MCF 10A (cell line): ENCODE results near the gene SERPINE1. TPM values are rescaled to one million over a fixed set of nuclear protein-coding genes. Genes with fewer than 3 reads are reported as not detected.

Experiments
- BruUV-seq: library from RNA; stranded (reverse); fragments of 400-500 nt; replicated peaks from 2 replicates; lab custom pipeline; 2021; lab: Mats Ljungman, UMichigan
- CTCF ChIA-PET: fragments of 300-600 bp; sonication (Branson Sonifier 250); formaldehyde crosslinking; extraction: SDS; loops from one replicate; lab custom pipeline; 2021; ENCODE audit warnings: antibody characterized with exemption, inconsistent platforms; lab: Yijun Ruan, JAX
- POLR2A ChIA-PET: fragments of 300-600, 350-650 bp; sonication (Branson Sonifier 250); formaldehyde crosslinking; extraction: SDS; loops from one replicate; lab custom pipeline; 2020; ENCODE audit warnings: antibody characterized with exemption, inconsistent platforms; lab: Yijun Ruan, JAX
- DNase-seq: peaks from one replicate; pipeline ENCODE4 v3.0.0-alpha.2; 2018; ENCODE audit not compliant: unreplicated experiment
- H3K27ac Mint-ChIP-seq: one replicate; pipeline ENCODE4 v1.8.0; 2022; ENCODE audit warnings: mild to moderate bottlenecking, low read depth, mixed read lengths; ENCODE audit not compliant: unreplicated experiment
- H3K27me3 Mint-ChIP-seq: one replicate; pipeline ENCODE4 v1.8.0; 2022; ENCODE audit warnings: mixed read lengths; ENCODE audit not compliant: insufficient read depth, unreplicated experiment
- H3K36me3 Mint-ChIP-seq: one replicate; pipeline ENCODE4 v1.8.0; 2022; ENCODE audit warnings: mild to moderate bottlenecking, moderate library complexity, mixed read lengths; ENCODE audit not compliant: insufficient read depth, unreplicated experiment
- H3K4me1 Mint-ChIP-seq: one replicate; pipeline ENCODE4 v1.8.0; 2022; ENCODE audit warnings: mixed read lengths; ENCODE audit not compliant: insufficient read depth, unreplicated experiment
- H3K4me3 Mint-ChIP-seq: one replicate; pipeline ENCODE4 v1.8.0; 2022; ENCODE audit warnings: mild to moderate bottlenecking, moderate library complexity, mixed read lengths; ENCODE audit not compliant: unreplicated experiment
- H3K9me3 Mint-ChIP-seq: one replicate; pipeline ENCODE4 v1.8.0; 2022; ENCODE audit warnings: mixed read lengths; ENCODE audit not compliant: unreplicated experiment
- intact Hi-C: fragments of 100-400 bp; cut with micrococcal nuclease; formaldehyde crosslinking; loops from 2 replicates; pipeline ENCODE4 v1.14.1; 2022
- total RNA-seq: library from RNA; stranded (reverse); gene quantifications from 2 replicates; pipeline ENCODE4 v1.2.3, GENCODE V29; 2022
- TF ChIP-seq, protein P1 (sequence below): fragments of 200-600 bp; IDR thresholded peaks from one replicate; pipeline ENCODE4 v1.8.0; 2022; ENCODE audit warnings: antibody characterized with exemption, mild to moderate bottlenecking; ENCODE audit not compliant: unreplicated experiment

SERPINE1 gene
- total RNA-seq, 1 experiment from 2014 or later, result 80.6 TPM

DNA sequence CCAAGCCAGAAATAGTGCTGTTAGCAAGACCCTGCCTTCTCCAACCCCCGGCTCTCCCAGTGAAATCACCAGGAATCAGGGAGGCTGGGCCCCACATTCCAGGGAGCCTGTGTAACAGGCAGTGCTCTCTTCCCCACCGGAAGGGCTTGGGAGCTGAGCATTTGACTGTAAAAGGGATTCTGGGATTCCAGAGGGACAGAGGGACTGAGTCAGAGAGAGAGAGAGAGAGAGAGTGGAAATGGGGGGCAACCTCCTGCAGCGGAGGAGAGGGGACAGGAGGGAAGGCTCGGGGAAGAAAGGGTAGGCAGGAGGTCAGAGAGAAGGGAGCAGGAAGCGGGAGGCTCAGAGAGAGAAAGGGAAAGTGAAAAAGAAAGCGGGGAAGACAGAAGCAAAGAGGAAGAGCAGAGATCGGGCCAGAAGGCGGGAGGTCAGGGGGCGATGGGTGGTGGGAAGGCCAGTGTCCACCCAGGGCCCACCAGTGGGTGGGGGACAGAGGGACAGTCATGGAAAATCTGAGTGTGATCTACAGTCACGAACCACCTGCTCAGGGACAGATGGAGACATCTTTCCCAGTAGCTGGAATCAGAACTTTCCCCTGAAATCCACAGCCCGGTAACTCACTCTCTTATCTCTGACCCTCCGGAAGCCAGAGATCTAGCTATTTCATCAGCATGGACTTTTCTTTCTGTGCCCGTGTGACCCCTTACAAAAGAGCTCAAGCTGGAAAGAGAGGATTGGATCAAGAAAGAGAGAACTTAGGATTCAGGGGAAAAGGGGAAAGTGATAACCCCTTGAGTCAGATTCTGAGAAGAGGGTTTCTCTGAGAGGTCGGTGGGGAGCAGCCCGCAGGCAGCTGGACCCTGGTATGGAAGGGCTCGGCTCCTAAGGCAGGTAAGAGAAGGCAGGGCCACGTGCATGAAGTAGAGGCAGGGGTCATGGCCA, 4.6 kb upstream of the SERPINE1 start:
- peaks cover 36% of the 10 kb centered on the region for H3K4me1 Mint-ChIP-seq

DNA sequence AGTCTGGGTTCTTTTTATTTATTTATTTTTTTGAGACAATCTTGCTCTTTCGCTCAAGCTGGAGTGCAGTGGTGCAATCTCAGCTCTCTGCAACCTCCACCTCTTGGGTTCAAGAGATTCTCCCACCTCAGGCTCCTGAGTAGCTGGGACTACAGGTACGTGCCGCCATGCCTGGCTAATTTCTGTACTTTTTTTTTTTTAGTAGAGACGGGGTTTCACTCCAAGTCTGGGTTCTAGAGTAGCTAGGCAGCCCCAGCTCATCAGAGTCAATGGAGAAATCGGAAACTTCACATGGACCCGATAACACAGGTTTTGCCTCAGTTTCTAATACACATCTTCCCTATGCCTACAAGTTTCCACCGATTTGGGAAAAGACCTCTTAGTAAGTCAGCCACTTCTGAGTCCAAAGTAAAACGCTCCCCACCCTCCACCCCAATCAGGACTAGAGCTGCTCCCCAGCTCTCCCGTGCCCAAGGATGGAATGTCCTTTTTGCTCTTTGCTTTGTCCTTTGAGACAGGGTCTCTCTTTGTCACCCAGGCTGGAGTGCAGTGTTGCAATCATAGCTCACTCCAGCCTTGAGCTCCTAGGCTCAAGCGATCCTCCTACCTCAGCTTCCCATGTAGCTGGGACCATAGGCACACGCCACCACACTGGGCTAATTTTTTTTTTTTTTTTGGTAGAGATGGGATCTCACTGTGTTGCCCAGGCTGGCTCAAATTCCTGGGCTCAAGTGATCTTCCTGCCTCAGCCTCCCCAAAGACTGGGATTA, 3.8 kb upstream of the SERPINE1 start:
- ChIA-PET CTCF (interaction anchor here (0.6 to 2.2 kb wide), 3 partner anchors 15 to 524 kb away, joined by 3 to 6 read pairs (median 3); no protein-coding TSS in a partner anchor), POLR2A (interaction anchor here (0.6 to 2.0 kb wide), 8 partner anchors 12 to 246 kb away, joined by 3 to 8 read pairs (median 4); partner anchors contain the start of genes TRIM56 and ZNHIT1)
- Mint-ChIP-seq H3K27me3 (no peaks in the 10 kb centered on the region), H3K27ac (peak overlapping the region; percentile 75), H3K4me1 (peaks cover 44% of the 10 kb centered on the region), H3K4me3 (no peak overlapping the region), H3K36me3 (peaks cover 11% of the 10 kb centered on the region), H3K9me3 (no peaks in the 10 kb centered on the region)
- no peak for DNase-seq
- BruUV-seq, result no TSS peak
- TF ChIP-seq, protein P1, sequence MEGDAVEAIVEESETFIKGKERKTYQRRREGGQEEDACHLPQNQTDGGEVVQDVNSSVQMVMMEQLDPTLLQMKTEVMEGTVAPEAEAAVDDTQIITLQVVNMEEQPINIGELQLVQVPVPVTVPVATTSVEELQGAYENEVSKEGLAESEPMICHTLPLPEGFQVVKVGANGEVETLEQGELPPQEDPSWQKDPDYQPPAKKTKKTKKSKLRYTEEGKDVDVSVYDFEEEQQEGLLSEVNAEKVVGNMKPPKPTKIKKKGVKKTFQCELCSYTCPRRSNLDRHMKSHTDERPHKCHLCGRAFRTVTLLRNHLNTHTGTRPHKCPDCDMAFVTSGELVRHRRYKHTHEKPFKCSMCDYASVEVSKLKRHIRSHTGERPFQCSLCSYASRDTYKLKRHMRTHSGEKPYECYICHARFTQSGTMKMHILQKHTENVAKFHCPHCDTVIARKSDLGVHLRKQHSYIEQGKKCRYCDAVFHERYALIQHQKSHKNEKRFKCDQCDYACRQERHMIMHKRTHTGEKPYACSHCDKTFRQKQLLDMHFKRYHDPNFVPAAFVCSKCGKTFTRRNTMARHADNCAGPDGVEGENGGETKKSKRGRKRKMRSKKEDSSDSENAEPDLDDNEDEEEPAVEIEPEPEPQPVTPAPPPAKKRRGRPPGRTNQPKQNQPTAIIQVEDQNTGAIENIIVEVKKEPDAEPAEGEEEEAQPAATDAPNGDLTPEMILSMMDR, result no peak
- intact Hi-C loops, result no loop called here

More for the DNA sequence above, 4.6 kb upstream of the SERPINE1 start:
- peak; percentile 88 for DNase-seq
- TF ChIP-seq, protein P1, result no peak
- BruUV-seq, result no TSS peak
- ChIA-PET CTCF (interaction anchor here (0.6 to 2.2 kb wide), 5 partner anchors 11 to 160 kb away, joined by 3 to 6 read pairs (median 3); no protein-coding TSS in a partner anchor), POLR2A (interaction anchor here (0.6 to 2.0 kb wide), 10 partner anchors 12 to 459 kb away, joined by 3 to 11 read pairs (median 4); partner anchors contain the start of genes TRIM56 and ZNHIT1)
- intact Hi-C loops, result no loop called here
- H3K36me3 Mint-ChIP-seq, result peaks cover 11% of the 10 kb centered on the region
- peak overlapping the region; percentile 44 for H3K4me3 Mint-ChIP-seq
- no peaks in the 10 kb centered on the region for H3K27me3 Mint-ChIP-seq
- H3K27ac Mint-ChIP-seq, result peak overlapping the region; percentile 91
- H3K9me3 Mint-ChIP-seq, result no peaks in the 10 kb centered on the region

DNA sequence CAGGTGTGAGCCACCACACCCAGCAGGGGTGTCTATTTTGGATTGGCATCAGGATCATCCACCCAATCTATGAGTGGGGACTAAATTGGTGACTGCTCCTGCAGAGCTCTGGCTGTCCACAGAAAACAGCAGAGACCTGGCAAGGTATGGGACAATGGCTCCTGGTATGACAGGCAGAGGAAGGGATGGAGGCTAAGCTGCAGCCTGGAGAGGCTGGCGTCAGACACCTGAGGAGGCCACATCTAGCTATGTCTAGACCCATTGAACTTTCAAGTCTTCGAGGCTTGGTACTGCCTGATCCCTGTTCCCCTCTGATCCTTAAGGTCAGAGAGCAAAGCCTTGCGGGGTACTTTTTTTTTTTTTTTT, 3.2 kb upstream of the SERPINE1 start:
- POLR2A ChIA-PET, result interaction anchor here (1.3 to 1.4 kb wide), 2 partner anchors 14 to 39 kb away, joined by 3 to 4 read pairs; partner anchors contain the start of gene TRIM56
- DNase-seq, result no peak
- no peaks in the 10 kb centered on the region for H3K9me3 Mint-ChIP-seq
- intact Hi-C loops, result no loop called here
- peaks cover 11% of the 10 kb centered on the region for H3K36me3 Mint-ChIP-seq
- BruUV-seq, result no TSS peak
- CTCF ChIA-PET, result interaction anchor here (0.6 to 2.2 kb wide), 2 partner anchors 14 to 525 kb away, joined by 3 to 6 read pairs; no protein-coding TSS in a partner anchor
- H3K4me3 Mint-ChIP-seq, result no peak overlapping the region
- no peaks in the 10 kb centered on the region for H3K27me3 Mint-ChIP-seq
- TF ChIP-seq, protein P1, result no peak
- H3K4me1 Mint-ChIP-seq, result peaks cover 46% of the 10 kb centered on the region
- H3K27ac Mint-ChIP-seq, result peak overlapping the region; percentile 75
